ENCODE results near the gene MSI2. TPM values are rescaled to one million over a fixed set of nuclear protein-coding genes. Genes with fewer than 3 reads are reported as not detected.

The MSI2 gene
- total and polyA plus RNA-seq, 2 experiments from 2014 or later = 18.9 to 41.8 TPM

DNA sequence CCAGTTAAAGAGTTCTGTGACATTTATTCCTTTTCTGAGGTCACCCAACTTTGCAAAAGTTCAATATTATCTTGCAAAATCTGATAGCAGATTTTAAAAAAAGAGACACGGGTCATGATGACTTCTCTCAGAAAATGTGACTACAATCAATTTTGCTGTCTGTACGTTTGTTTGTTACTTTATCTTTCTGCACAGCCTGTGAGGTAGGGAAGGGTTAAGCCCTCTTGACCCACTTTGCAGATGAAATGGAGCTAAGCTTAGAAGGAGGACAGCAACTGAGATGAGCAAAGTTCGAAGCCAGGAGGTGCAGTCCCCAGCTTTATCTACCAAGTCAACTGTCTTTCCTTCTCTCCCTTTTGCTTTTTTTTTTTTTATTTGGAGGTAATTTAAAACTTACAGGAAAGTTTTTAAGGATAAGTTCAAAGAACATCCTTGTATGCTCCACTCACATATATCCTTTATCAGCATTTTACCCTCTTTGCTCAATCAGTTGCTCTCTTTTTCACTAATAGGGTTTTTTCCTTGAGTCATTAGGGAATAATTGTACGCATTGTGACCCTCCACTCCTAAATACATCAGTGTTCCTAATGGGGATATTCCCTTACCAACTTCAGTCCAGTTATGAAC lies 86.8 kb downstream of the MSI2 start (continued):
- TF ChIP-seq, protein P1, sequence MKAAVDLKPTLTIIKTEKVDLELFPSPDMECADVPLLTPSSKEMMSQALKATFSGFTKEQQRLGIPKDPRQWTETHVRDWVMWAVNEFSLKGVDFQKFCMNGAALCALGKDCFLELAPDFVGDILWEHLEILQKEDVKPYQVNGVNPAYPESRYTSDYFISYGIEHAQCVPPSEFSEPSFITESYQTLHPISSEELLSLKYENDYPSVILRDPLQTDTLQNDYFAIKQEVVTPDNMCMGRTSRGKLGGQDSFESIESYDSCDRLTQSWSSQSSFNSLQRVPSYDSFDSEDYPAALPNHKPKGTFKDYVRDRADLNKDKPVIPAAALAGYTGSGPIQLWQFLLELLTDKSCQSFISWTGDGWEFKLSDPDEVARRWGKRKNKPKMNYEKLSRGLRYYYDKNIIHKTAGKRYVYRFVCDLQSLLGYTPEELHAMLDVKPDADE (IDR thresholded peaks at IDR 0.05) = no peak
- TF ChIP-seq, protein P2, sequence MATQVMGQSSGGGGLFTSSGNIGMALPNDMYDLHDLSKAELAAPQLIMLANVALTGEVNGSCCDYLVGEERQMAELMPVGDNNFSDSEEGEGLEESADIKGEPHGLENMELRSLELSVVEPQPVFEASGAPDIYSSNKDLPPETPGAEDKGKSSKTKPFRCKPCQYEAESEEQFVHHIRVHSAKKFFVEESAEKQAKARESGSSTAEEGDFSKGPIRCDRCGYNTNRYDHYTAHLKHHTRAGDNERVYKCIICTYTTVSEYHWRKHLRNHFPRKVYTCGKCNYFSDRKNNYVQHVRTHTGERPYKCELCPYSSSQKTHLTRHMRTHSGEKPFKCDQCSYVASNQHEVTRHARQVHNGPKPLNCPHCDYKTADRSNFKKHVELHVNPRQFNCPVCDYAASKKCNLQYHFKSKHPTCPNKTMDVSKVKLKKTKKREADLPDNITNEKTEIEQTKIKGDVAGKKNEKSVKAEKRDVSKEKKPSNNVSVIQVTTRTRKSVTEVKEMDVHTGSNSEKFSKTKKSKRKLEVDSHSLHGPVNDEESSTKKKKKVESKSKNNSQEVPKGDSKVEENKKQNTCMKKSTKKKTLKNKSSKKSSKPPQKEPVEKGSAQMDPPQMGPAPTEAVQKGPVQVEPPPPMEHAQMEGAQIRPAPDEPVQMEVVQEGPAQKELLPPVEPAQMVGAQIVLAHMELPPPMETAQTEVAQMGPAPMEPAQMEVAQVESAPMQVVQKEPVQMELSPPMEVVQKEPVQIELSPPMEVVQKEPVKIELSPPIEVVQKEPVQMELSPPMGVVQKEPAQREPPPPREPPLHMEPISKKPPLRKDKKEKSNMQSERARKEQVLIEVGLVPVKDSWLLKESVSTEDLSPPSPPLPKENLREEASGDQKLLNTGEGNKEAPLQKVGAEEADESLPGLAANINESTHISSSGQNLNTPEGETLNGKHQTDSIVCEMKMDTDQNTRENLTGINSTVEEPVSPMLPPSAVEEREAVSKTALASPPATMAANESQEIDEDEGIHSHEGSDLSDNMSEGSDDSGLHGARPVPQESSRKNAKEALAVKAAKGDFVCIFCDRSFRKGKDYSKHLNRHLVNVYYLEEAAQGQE (IDR thresholded peaks at IDR 0.05; ENCODE audit: unreplicated experiment) = no peak
- no peak for TF ChIP-seq EZH2phosphoT487 (IDR thresholded peaks at IDR 0.05; ENCODE audit: unreplicated experiment)

DNA sequence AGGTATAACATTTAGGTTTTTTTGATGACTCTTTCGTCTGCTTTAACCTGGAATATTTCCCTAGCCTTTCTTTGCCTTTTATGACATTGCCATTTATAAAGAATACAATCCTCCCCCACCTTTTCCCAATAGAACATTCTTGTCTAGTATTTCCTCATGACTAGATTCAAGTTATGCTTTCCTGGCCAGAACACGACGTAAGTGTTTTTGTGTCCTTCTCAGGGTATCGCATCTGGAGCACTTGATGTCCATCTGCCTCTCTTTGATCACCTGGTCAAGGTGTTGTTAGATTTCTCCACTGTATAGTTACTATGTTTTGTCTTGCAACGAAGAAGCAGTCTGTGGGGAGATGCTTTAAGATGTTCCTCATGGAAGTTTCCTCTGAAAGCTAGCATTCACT lies 87.4 kb downstream of the MSI2 start:
- Histone ChIP-seq H2AFZ (no peak overlapping the region), H3K79me2 (replicated peaks; ENCODE audit: insufficient read depth) (peaks cover 30% of the 10 kb centered on the region), H3K9me2 (ENCODE audit: insufficient read depth) (peaks cover 8% of the 10 kb centered on the region; the same call in 1 of the 2 replicates), H3K4me2 (no peak overlapping the region), H3K27ac (ENCODE audit: low read depth) (no peak overlapping the region), H3K36me3 (ENCODE audit: insufficient read depth) (peaks cover 3% of the 10 kb centered on the region; the same call in 1 of the 2 replicates), H3K4me1 (ENCODE audit: insufficient read depth) (peaks cover 33% of the 10 kb centered on the region), H4K20me1 (replicated peaks; ENCODE audit: insufficient read depth) (no peaks in the 10 kb centered on the region), H3K27me3 (ENCODE audit: insufficient read depth) (no peaks in the 10 kb centered on the region), H3K4me3 (no peak overlapping the region), H3F3A (replicated peaks; ENCODE audit: low read depth) (no peaks in the 10 kb centered on the region; the same call in 1 of the 2 replicates)
- ATAC-seq = no peak
- peaks cover 24% of the 10 kb centered on the region for H3K36me3 Mint-ChIP-seq (ENCODE audit: low read depth)
- peaks cover 38% of the 10 kb centered on the region for H3K4me1 Mint-ChIP-seq
- no peak overlapping the region for H3K27ac Mint-ChIP-seq
- H3K27me3 Mint-ChIP-seq (ENCODE audit: insufficient read depth, low read depth, poor library complexity) = peaks cover 6% of the 10 kb centered on the region
- H3K4me3 Mint-ChIP-seq = no peak overlapping the region
- no peaks in the 10 kb centered on the region; the same call in 2 of the 3 replicates for H3K9me3 Mint-ChIP-seq
- no peak for DNase-seq (ENCODE audit: low spot score)
- TF ChIP-seq JUNB (IDR thresholded peaks at IDR 0.05; ENCODE audit: unreplicated experiment) = no peak
- no peak for TF ChIP-seq EZH2 (IDR thresholded peaks at IDR 0.05; ENCODE audit: low read depth, unreplicated experiment)
- TF ChIP-seq, protein P3, sequence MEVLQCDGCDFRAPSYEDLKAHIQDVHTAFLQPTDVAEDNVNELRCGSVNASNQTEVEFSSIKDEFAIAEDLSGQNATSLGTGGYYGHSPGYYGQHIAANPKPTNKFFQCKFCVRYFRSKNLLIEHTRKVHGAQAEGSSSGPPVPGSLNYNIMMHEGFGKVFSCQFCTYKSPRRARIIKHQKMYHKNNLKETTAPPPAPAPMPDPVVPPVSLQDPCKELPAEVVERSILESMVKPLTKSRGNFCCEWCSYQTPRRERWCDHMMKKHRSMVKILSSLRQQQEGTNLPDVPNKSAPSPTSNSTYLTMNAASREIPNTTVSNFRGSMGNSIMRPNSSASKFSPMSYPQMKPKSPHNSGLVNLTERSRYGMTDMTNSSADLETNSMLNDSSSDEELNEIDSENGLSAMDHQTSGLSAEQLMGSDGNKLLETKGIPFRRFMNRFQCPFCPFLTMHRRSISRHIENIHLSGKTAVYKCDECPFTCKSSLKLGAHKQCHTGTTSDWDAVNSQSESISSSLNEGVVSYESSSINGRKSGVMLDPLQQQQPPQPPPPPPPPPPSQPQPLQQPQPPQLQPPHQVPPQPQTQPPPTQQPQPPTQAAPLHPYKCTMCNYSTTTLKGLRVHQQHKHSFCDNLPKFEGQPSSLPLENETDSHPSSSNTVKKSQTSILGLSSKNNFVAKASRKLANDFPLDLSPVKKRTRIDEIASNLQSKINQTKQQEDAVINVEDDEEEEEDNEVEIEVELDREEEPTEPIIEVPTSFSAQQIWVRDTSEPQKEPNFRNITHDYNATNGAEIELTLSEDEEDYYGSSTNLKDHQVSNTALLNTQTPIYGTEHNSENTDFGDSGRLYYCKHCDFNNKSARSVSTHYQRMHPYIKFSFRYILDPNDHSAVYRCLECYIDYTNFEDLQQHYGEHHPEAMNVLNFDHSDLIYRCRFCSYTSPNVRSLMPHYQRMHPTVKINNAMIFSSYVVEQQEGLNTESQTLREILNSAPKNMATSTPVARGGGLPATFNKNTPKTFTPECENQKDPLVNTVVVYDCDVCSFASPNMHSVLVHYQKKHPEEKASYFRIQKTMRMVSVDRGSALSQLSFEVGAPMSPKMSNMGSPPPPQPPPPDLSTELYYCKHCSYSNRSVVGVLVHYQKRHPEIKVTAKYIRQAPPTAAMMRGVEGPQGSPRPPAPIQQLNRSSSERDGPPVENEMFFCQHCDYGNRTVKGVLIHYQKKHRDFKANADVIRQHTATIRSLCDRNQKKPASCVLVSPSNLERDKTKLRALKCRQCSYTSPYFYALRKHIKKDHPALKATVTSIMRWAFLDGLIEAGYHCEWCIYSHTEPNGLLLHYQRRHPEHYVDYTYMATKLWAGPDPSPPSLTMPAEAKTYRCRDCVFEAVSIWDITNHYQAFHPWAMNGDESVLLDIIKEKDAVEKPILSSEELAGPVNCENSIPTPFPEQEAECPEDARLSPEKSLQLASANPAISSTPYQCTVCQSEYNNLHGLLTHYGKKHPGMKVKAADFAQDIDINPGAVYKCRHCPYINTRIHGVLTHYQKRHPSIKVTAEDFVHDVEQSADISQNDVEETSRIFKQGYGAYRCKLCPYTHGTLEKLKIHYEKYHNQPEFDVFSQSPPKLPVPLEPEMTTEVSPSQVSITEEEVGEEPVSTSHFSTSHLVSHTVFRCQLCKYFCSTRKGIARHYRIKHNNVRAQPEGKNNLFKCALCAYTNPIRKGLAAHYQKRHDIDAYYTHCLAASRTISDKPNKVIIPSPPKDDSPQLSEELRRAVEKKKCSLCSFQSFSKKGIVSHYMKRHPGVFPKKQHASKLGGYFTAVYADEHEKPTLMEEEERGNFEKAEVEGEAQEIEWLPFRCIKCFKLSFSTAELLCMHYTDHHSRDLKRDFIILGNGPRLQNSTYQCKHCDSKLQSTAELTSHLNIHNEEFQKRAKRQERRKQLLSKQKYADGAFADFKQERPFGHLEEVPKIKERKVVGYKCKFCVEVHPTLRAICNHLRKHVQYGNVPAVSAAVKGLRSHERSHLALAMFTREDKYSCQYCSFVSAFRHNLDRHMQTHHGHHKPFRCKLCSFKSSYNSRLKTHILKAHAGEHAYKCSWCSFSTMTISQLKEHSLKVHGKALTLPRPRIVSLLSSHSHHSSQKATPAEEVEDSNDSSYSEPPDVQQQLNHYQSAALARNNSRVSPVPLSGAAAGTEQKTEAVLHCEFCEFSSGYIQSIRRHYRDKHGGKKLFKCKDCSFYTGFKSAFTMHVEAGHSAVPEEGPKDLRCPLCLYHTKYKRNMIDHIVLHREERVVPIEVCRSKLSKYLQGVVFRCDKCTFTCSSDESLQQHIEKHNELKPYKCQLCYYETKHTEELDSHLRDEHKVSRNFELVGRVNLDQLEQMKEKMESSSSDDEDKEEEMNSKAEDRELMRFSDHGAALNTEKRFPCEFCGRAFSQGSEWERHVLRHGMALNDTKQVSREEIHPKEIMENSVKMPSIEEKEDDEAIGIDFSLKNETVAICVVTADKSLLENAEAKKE (CRISPR knock-in tag; IDR thresholded peaks at IDR 0.05) = no peak
- TF ChIP-seq, protein P2 (IDR thresholded peaks at IDR 0.05; ENCODE audit: unreplicated experiment) = no peak
- TF ChIP-seq STAT1 (IDR thresholded peaks at IDR 0.05; ENCODE audit: unreplicated experiment) = no peak
- no peak for TF ChIP-seq EZH2phosphoT487 (IDR thresholded peaks at IDR 0.05; ENCODE audit: unreplicated experiment)
- no peak for TF ChIP-seq POLR2AphosphoS5 (IDR thresholded peaks at IDR 0.05; ENCODE audit: low read depth)
- TF ChIP-seq CREB1 (CRISPR knock-in tag; IDR thresholded peaks at IDR 0.05; ENCODE audit: low read depth) = no peak

Measured in GM23338 (cell line).